Trophoblast cell (in vitro differentiated cells and primary cell): ENCODE results near the gene CDK5R1.
A peak's percentile ranks its signal among the peaks of the same experiment; 100 is the strongest.

ENCODE experiments used
- DNase-seq, 2 donors: peaks; one replicate each; pipeline ENCODE4 v3.0.0-alpha.2; 2016
- H2AFZ ChIP-seq: 2 replicates; pipeline ENCODE4 v1.6.1; 2013; ENCODE audit warnings: low read length, moderate library complexity, mild to moderate bottlenecking; ENCODE audit not compliant: insufficient read depth, poor library complexity
- H2AK5ac ChIP-seq: 2 replicates; pipeline ENCODE4 v1.6.1; 2013; ENCODE audit warnings: mild to moderate bottlenecking, low read length
- H2BK120ac ChIP-seq: 2 replicates; pipeline ENCODE4 v1.6.1; 2013; ENCODE audit warnings: low read length, mild to moderate bottlenecking, moderate library complexity; ENCODE audit not compliant: insufficient read depth, poor library complexity
- H2BK12ac ChIP-seq: 2 replicates; pipeline ENCODE4 v1.6.1; 2013; ENCODE audit warnings: mild to moderate bottlenecking, low read length, moderate library complexity
- H2BK5ac ChIP-seq: 2 replicates; pipeline ENCODE4 v1.6.1; 2013; ENCODE audit warnings: low read length, low read depth, moderate library complexity, mild to moderate bottlenecking; ENCODE audit not compliant: poor library complexity
- H3K14ac ChIP-seq: 2 replicates; pipeline ENCODE4 v1.6.1; 2013; ENCODE audit warnings: mild to moderate bottlenecking, low read length
- H3K18ac ChIP-seq: 2 replicates; pipeline ENCODE4 v1.6.1; 2013; ENCODE audit warnings: mild to moderate bottlenecking, low read length
- H3K23ac ChIP-seq: 2 replicates; pipeline ENCODE4 v1.6.1; 2013; ENCODE audit warnings: low read length
- H3K27ac ChIP-seq: 2 replicates; pipeline ENCODE4 v1.5.1; 2013; ENCODE audit warnings: low read depth, mild to moderate bottlenecking, inconsistent platforms, low read length, moderate library complexity
- H3K27me3 ChIP-seq: 2 replicates; pipeline ENCODE4 v1.6.1; 2013; ENCODE audit warnings: inconsistent platforms, mild to moderate bottlenecking, low read length, moderate library complexity; ENCODE audit not compliant: insufficient read depth
- H3K36me3 ChIP-seq, 2 experiments: 1 replicate in 1 of 2; 2 replicates in 1 of 2; pipeline ENCODE4 v1.6.1; 2013; ENCODE audit warnings: low read length in 2 of 2, mild to moderate bottlenecking in 2 of 2, moderate library complexity in 1 of 2; ENCODE audit not compliant: insufficient read depth in 2 of 2, control insufficient read depth in 1 of 2
- H3K4ac ChIP-seq: 2 replicates; pipeline ENCODE4 v1.6.1; 2013; ENCODE audit warnings: low read depth, mild to moderate bottlenecking, low read length, moderate library complexity
- H3K4me1 ChIP-seq, 2 experiments: 1 replicate in 1 of 2; 2 replicates in 1 of 2; pipeline ENCODE4 v1.6.1; 2013; ENCODE audit warnings: low read length in 2 of 2, mild to moderate bottlenecking in 2 of 2, moderate library complexity in 1 of 2; ENCODE audit not compliant: insufficient read depth in 2 of 2, control insufficient read depth in 1 of 2
- H3K4me2 ChIP-seq: 2 replicates; pipeline ENCODE4 v1.6.1; 2013; ENCODE audit warnings: inconsistent platforms, mild to moderate bottlenecking, low read length, moderate library complexity
- H3K4me3 ChIP-seq: 2 replicates; pipeline ENCODE4 v1.5.1; 2013; ENCODE audit warnings: mild to moderate bottlenecking, low read depth, low read length, inconsistent platforms
- H3K79me1 ChIP-seq: one replicate; pipeline ENCODE4 v1.6.1; 2013; ENCODE audit warnings: low read length
- H3K79me2 ChIP-seq: 2 replicates; pipeline ENCODE4 v1.6.1; 2013; ENCODE audit warnings: low read length, mild to moderate bottlenecking; ENCODE audit not compliant: control insufficient read depth, insufficient read depth, poor library complexity
- H3K9ac ChIP-seq: 2 replicates; pipeline ENCODE4 v1.6.1; 2013; ENCODE audit warnings: mild to moderate bottlenecking, low read length
- H3K9me3 ChIP-seq: 2 replicates; pipeline ENCODE4 v1.6.1; 2013; ENCODE audit warnings: low read depth, mild to moderate bottlenecking, control low read depth, inconsistent platforms, low read length; ENCODE audit not compliant: insufficient read depth
- H4K12ac ChIP-seq: 2 replicates; pipeline ENCODE4 v1.6.1; 2013; ENCODE audit warnings: low read depth, mild to moderate bottlenecking, low read length, moderate library complexity
- H4K8ac ChIP-seq: 2 replicates; pipeline ENCODE4 v1.6.1; 2013; ENCODE audit warnings: low read depth, mild to moderate bottlenecking, low read length, moderate library complexity
- H4K91ac ChIP-seq: one replicate; pipeline ENCODE4 v1.6.1; 2013; ENCODE audit warnings: low read depth, mild to moderate bottlenecking, low read length, moderate library complexity
- WGBS: extraction: QIAGEN DNeasy Blood & Tissue Kit; methylation state at CpG from one replicate; pipeline ENCODE4 v1.1.7; 2013; ENCODE audit warnings: missing lambda C conversion rate; ENCODE audit not compliant: insufficient read length, insufficient coverage; ENCODE audit errors: extremely low coverage; 5-methylcytosine and 5-hydroxymethylcytosine counted together

Gene CDK5R1

DNA sequence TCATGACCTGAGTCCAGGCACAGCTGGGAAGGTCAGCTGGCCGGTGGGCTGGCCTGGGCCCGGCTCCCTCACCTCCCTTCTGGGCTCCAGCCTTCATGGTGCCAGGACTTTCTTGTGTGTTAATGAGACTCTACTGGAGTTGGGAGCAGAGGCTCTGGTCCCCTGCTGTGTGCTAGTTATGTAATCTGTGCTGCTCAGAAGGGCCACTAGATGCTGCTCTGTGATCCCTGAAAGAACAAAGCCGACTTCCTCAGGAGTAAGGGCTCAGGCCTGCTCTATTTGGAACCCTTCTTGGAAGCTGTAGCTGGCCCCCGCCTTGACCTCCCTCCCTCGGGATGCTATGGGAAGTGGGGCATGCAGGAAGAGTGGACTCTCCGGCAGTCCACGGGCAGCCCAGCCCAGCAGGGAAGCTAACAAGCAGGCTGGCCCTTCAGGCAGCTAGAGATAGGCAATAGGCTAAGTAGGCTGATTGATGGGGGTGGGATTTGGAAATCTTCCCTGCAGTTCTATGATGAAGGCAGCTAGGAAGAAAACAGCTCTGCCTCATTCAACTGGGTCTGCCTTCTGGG is 3.3 kb upstream of the CDK5R1 start:
- H2BK120ac ChIP-seq: no peak overlapping the region
- H3K36me3 ChIP-seq: peaks cover 18 to 31% of the 10 kb centered on the region in 2 experiments
- no peak overlapping the region for H2BK5ac ChIP-seq
- no peaks in the 10 kb centered on the region for H3K27me3 ChIP-seq
- H3K27ac ChIP-seq: no peak overlapping the region
- H3K4ac ChIP-seq: no peak overlapping the region
- DNase-seq: peak in 1 of 2 donors; percentile 42
- no peak overlapping the region for H3K23ac ChIP-seq
- H3K9me3 ChIP-seq: no peaks in the 10 kb centered on the region
- H4K8ac ChIP-seq: no peak overlapping the region
- WGBS: no CpG with 5 or more reads among the region's 7 CpGs
- H3K18ac ChIP-seq: no peak overlapping the region
- H3K79me2 ChIP-seq: peaks cover 2% of the 10 kb centered on the region
- no peak overlapping the region for H3K4me3 ChIP-seq
- H4K12ac ChIP-seq: no peak overlapping the region
- H3K9ac ChIP-seq: no peak overlapping the region
- no peak overlapping the region for H4K91ac ChIP-seq
- H3K14ac ChIP-seq: no peak overlapping the region
- no peak overlapping the region for H2BK12ac ChIP-seq
- no peak overlapping the region for H2AFZ ChIP-seq
- peaks cover 9 to 11% of the 10 kb centered on the region in 2 experiments for H3K4me1 ChIP-seq
- H3K79me1 ChIP-seq: peaks cover 3% of the 10 kb centered on the region
- H2AK5ac ChIP-seq: no peak overlapping the region
- H3K4me2 ChIP-seq: no peak overlapping the region

GRCh38 chr17:32484041-32484461 is 2.7 kb upstream of the CDK5R1 start:
- H2BK12ac ChIP-seq: no peak overlapping the region
- no peak overlapping the region for H4K8ac ChIP-seq
- H2AFZ ChIP-seq: no peak overlapping the region
- no peak overlapping the region for H3K4ac ChIP-seq
- no peak overlapping the region for H2BK5ac ChIP-seq
- no peaks in the 10 kb centered on the region for H3K9me3 ChIP-seq
- no peak overlapping the region for H3K14ac ChIP-seq
- H4K12ac ChIP-seq: no peak overlapping the region
- no CpG with 5 or more reads among the region's 4 CpGs for WGBS
- no peak for DNase-seq
- no peak overlapping the region for H3K9ac ChIP-seq
- H3K4me1 ChIP-seq: peaks cover 9 to 11% of the 10 kb centered on the region in 2 experiments
- H3K4me3 ChIP-seq: no peak overlapping the region
- H4K91ac ChIP-seq: no peak overlapping the region
- H3K27me3 ChIP-seq: no peaks in the 10 kb centered on the region
- peaks cover 2% of the 10 kb centered on the region for H3K79me2 ChIP-seq
- no peak overlapping the region for H3K27ac ChIP-seq
- peaks cover 3% of the 10 kb centered on the region for H3K79me1 ChIP-seq
- peaks cover 19 to 28% of the 10 kb centered on the region in 2 experiments for H3K36me3 ChIP-seq
- H3K18ac ChIP-seq: no peak overlapping the region
- no peak overlapping the region for H2BK120ac ChIP-seq
- no peak overlapping the region for H3K23ac ChIP-seq
- no peak overlapping the region for H2AK5ac ChIP-seq
- no peak overlapping the region for H3K4me2 ChIP-seq

- Histone ChIP-seq H3K4me1 (peaks cover 9 to 11% of the 10 kb centered on the region in 2 experiments), H3K27ac (no peak overlapping the region), H2BK120ac (no peak overlapping the region), H3K79me1 (peaks cover 3% of the 10 kb centered on the region), H4K12ac (no peak overlapping the region), H3K14ac (no peak overlapping the region), H2BK5ac (no peak overlapping the region), H3K36me3 (peaks cover 14 to 22% of the 10 kb centered on the region in 2 experiments), H2AK5ac (no peak overlapping the region), H2BK12ac (no peak overlapping the region), H3K79me2 (peaks cover 2% of the 10 kb centered on the region), H3K18ac (no peak overlapping the region), H4K8ac (no peak overlapping the region), H4K91ac (no peak overlapping the region), H3K4me2 (no peak overlapping the region), H3K9ac (no peak overlapping the region), H3K27me3 (no peaks in the 10 kb centered on the region), H3K23ac (no peak overlapping the region), H3K9me3 (no peaks in the 10 kb centered on the region), H3K4me3 (no peak overlapping the region), H3K4ac (no peak overlapping the region), H2AFZ (no peak overlapping the region)
- no peak for DNase-seq
- WGBS: no CpG with 5 or more reads among the region's 11 CpGs
These were observed 2.2 kb upstream of the CDK5R1 start for GRCh38 chr17:32484628-32485027.

DNA sequence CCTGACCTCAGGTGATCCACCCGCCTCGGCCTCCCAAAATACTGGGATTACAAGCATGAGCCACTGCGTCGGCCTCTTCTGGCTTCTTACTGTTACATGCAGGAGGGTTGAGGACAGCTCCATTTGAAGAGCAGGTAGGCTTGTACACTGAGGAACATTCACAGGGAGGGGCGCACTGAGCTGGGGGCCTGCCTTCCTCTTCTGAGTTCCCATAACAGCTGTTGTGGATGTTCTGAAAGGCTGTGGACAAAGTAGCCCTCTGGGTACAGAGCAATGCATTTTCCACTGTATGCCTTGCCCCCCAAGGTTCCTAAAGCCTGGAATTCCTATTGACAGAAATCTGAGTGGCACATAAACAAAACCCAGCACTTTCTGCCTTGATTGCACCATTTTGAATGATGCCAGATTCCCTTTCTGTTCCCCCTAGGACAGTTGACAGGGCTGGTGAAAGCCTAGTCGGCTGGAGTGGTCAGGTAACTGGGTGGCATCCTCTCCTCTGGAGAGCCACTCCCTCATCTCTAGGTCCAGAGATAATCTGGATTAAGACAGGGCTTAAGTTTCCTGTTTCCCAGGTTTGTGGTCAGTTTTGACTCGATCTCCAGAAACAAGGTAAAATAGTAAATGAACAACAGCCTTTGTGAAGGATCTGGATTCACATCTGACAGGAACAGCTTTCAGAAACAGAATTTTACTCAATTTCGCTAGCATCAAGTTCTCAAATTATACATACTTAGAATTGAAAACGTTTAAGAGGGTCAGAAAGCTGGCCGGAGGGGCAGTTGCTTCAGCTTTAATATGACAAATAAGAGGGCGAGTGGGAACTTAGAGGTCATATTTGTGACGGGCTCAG is 1.3 kb upstream of the CDK5R1 start:
- H3K4me3 ChIP-seq: no peak overlapping the region
- no peaks in the 10 kb centered on the region for H3K27me3 ChIP-seq
- H3K4ac ChIP-seq: no peak overlapping the region
- H3K14ac ChIP-seq: no peak overlapping the region
- H2AFZ ChIP-seq: peak overlapping the region; percentile 93
- no peak overlapping the region for H2BK12ac ChIP-seq
- H4K12ac ChIP-seq: no peak overlapping the region
- H3K79me1 ChIP-seq: peaks cover 3% of the 10 kb centered on the region
- no peak overlapping the region for H4K91ac ChIP-seq
- H3K18ac ChIP-seq: no peak overlapping the region
- no peak overlapping the region for H3K4me2 ChIP-seq
- H4K8ac ChIP-seq: no peak overlapping the region
- no peak overlapping the region for H2BK5ac ChIP-seq
- H3K4me1 ChIP-seq: peaks cover 9 to 11% of the 10 kb centered on the region in 2 experiments
- H3K9me3 ChIP-seq: no peaks in the 10 kb centered on the region
- no peak for DNase-seq
- H3K79me2 ChIP-seq: peaks cover 2% of the 10 kb centered on the region
- WGBS: no CpG with 5 or more reads among the region's 12 CpGs
- peaks cover 11 to 14% of the 10 kb centered on the region in 2 experiments for H3K36me3 ChIP-seq
- no peak overlapping the region for H3K23ac ChIP-seq
- H2BK120ac ChIP-seq: no peak overlapping the region
- no peak overlapping the region for H3K27ac ChIP-seq
- no peak overlapping the region for H2AK5ac ChIP-seq
- H3K9ac ChIP-seq: no peak overlapping the region
